Trophoblast cell (in vitro differentiated cells and primary cell): ENCODE measurements around the gene FAM117B.

Experiments used
- DNase-seq, 2 donors: peaks; one replicate each; pipeline ENCODE4 v3.0.0-alpha.2; 2016
- H2AFZ ChIP-seq: 2 replicates; pipeline ENCODE4 v1.6.1; 2013; ENCODE audit warnings: low read length, moderate library complexity, mild to moderate bottlenecking; ENCODE audit not compliant: insufficient read depth, poor library complexity
- H2AK5ac ChIP-seq: 2 replicates; pipeline ENCODE4 v1.6.1; 2013; ENCODE audit warnings: mild to moderate bottlenecking, low read length
- H2BK120ac ChIP-seq: 2 replicates; pipeline ENCODE4 v1.6.1; 2013; ENCODE audit warnings: low read length, mild to moderate bottlenecking, moderate library complexity; ENCODE audit not compliant: insufficient read depth, poor library complexity
- H2BK12ac ChIP-seq: 2 replicates; pipeline ENCODE4 v1.6.1; 2013; ENCODE audit warnings: mild to moderate bottlenecking, low read length, moderate library complexity
- H2BK5ac ChIP-seq: 2 replicates; pipeline ENCODE4 v1.6.1; 2013; ENCODE audit warnings: low read length, low read depth, moderate library complexity, mild to moderate bottlenecking; ENCODE audit not compliant: poor library complexity
- H3K14ac ChIP-seq: 2 replicates; pipeline ENCODE4 v1.6.1; 2013; ENCODE audit warnings: mild to moderate bottlenecking, low read length
- H3K18ac ChIP-seq: 2 replicates; pipeline ENCODE4 v1.6.1; 2013; ENCODE audit warnings: mild to moderate bottlenecking, low read length
- H3K23ac ChIP-seq: 2 replicates; pipeline ENCODE4 v1.6.1; 2013; ENCODE audit warnings: low read length
- H3K27ac ChIP-seq: 2 replicates; pipeline ENCODE4 v1.5.1; 2013; ENCODE audit warnings: low read depth, mild to moderate bottlenecking, inconsistent platforms, low read length, moderate library complexity
- H3K27me3 ChIP-seq: 2 replicates; pipeline ENCODE4 v1.6.1; 2013; ENCODE audit warnings: inconsistent platforms, mild to moderate bottlenecking, low read length, moderate library complexity; ENCODE audit not compliant: insufficient read depth
- H3K36me3 ChIP-seq, 2 experiments: 1 replicate in 1 of 2; 2 replicates in 1 of 2; pipeline ENCODE4 v1.6.1; 2013; ENCODE audit warnings: low read length in 2 of 2, mild to moderate bottlenecking in 2 of 2, moderate library complexity in 1 of 2; ENCODE audit not compliant: insufficient read depth in 2 of 2, control insufficient read depth in 1 of 2
- H3K4ac ChIP-seq: 2 replicates; pipeline ENCODE4 v1.6.1; 2013; ENCODE audit warnings: low read depth, mild to moderate bottlenecking, low read length, moderate library complexity
- H3K4me1 ChIP-seq, 2 experiments: 1 replicate in 1 of 2; 2 replicates in 1 of 2; pipeline ENCODE4 v1.6.1; 2013; ENCODE audit warnings: low read length in 2 of 2, mild to moderate bottlenecking in 2 of 2, moderate library complexity in 1 of 2; ENCODE audit not compliant: insufficient read depth in 2 of 2, control insufficient read depth in 1 of 2
- H3K4me2 ChIP-seq: 2 replicates; pipeline ENCODE4 v1.6.1; 2013; ENCODE audit warnings: inconsistent platforms, mild to moderate bottlenecking, low read length, moderate library complexity
- H3K4me3 ChIP-seq: 2 replicates; pipeline ENCODE4 v1.5.1; 2013; ENCODE audit warnings: mild to moderate bottlenecking, low read depth, low read length, inconsistent platforms
- H3K79me1 ChIP-seq: one replicate; pipeline ENCODE4 v1.6.1; 2013; ENCODE audit warnings: low read length
- H3K79me2 ChIP-seq: 2 replicates; pipeline ENCODE4 v1.6.1; 2013; ENCODE audit warnings: low read length, mild to moderate bottlenecking; ENCODE audit not compliant: control insufficient read depth, insufficient read depth, poor library complexity
- H3K9ac ChIP-seq: 2 replicates; pipeline ENCODE4 v1.6.1; 2013; ENCODE audit warnings: mild to moderate bottlenecking, low read length
- H3K9me3 ChIP-seq: 2 replicates; pipeline ENCODE4 v1.6.1; 2013; ENCODE audit warnings: low read depth, mild to moderate bottlenecking, control low read depth, inconsistent platforms, low read length; ENCODE audit not compliant: insufficient read depth
- H4K12ac ChIP-seq: 2 replicates; pipeline ENCODE4 v1.6.1; 2013; ENCODE audit warnings: low read depth, mild to moderate bottlenecking, low read length, moderate library complexity
- H4K8ac ChIP-seq: 2 replicates; pipeline ENCODE4 v1.6.1; 2013; ENCODE audit warnings: low read depth, mild to moderate bottlenecking, low read length, moderate library complexity
- H4K91ac ChIP-seq: one replicate; pipeline ENCODE4 v1.6.1; 2013; ENCODE audit warnings: low read depth, mild to moderate bottlenecking, low read length, moderate library complexity
- WGBS: extraction: QIAGEN DNeasy Blood & Tissue Kit; methylation state at CpG from one replicate; pipeline ENCODE4 v1.1.7; 2013; ENCODE audit warnings: missing lambda C conversion rate; ENCODE audit not compliant: insufficient read length, insufficient coverage; ENCODE audit errors: extremely low coverage; 5-methylcytosine and 5-hydroxymethylcytosine counted together

The FAM117B gene

DNA sequence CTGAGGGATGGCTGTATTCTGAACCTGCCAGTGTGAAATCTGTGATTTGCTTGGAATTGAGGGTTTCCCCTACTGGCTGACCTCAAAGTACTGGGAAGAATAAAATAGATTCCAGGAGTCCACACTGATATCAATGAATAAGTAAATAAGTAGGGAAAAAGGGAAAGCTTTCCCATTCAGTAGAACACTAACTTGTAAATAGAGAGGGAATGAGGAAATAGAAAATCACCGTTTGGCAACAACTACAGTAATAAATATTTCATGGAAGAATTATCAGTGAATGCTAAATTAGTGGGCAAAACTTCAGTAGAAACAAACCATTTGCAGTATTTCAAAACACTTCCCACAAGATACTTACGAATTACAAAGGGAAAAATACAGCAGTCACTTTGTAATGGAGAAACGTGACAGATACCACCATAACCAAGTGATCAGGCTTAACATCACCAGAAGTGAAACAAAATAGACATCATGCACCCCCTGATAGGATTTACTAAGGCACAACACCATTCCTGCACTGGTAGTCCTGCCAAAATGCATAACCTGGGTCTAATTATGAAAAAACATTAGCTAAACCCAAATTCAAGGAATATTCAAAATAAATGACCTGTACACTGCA is 148.3 kb downstream of the FAM117B start:
- WGBS = no CpG with 5 or more reads among the region's 3 CpGs
- H3K4me3 ChIP-seq = no peak overlapping the region
- DNase-seq = no peak
- no peak overlapping the region for H3K23ac ChIP-seq
- no peaks in the 10 kb centered on the region for H3K9me3 ChIP-seq
- H2AK5ac ChIP-seq = no peak overlapping the region
- peaks cover 0 to 4% of the 10 kb centered on the region in 2 experiments for H3K4me1 ChIP-seq
- no peaks in the 10 kb centered on the region for H3K79me2 ChIP-seq
- H4K8ac ChIP-seq = no peak overlapping the region
- no peak overlapping the region for H4K91ac ChIP-seq
- H3K79me1 ChIP-seq = no peaks in the 10 kb centered on the region
- no peaks in the 10 kb centered on the region for H3K36me3 ChIP-seq
- no peak overlapping the region for H3K14ac ChIP-seq
- no peak overlapping the region for H4K12ac ChIP-seq
- no peak overlapping the region for H3K9ac ChIP-seq
- H3K4me2 ChIP-seq = no peak overlapping the region
- no peak overlapping the region for H2BK120ac ChIP-seq
- no peak overlapping the region for H2AFZ ChIP-seq
- no peak overlapping the region for H3K4ac ChIP-seq
- no peak overlapping the region for H2BK12ac ChIP-seq
- no peaks in the 10 kb centered on the region for H3K27me3 ChIP-seq
- no peak overlapping the region for H2BK5ac ChIP-seq
- H3K27ac ChIP-seq = no peak overlapping the region
- H3K18ac ChIP-seq = no peak overlapping the region

- no peak overlapping the region for H3K14ac ChIP-seq
- no peak overlapping the region for H2BK120ac ChIP-seq
- H2BK12ac ChIP-seq = no peak overlapping the region
- no peak overlapping the region for H2AK5ac ChIP-seq
- WGBS = no CpG with 5 or more reads among the region's 2 CpGs
- H2BK5ac ChIP-seq = no peak overlapping the region
- no peaks in the 10 kb centered on the region for H3K9me3 ChIP-seq
- H3K27me3 ChIP-seq = no peaks in the 10 kb centered on the region
- H3K23ac ChIP-seq = no peak overlapping the region
- H3K79me1 ChIP-seq = no peaks in the 10 kb centered on the region
- H3K27ac ChIP-seq = no peak overlapping the region
- H3K9ac ChIP-seq = no peak overlapping the region
- H4K8ac ChIP-seq = no peak overlapping the region
- H3K18ac ChIP-seq = no peak overlapping the region
- H3K4me2 ChIP-seq = no peak overlapping the region
- H2AFZ ChIP-seq = no peak overlapping the region
- DNase-seq = no peak
- H4K12ac ChIP-seq = no peak overlapping the region
- H3K4ac ChIP-seq = no peak overlapping the region
- H3K36me3 ChIP-seq = no peaks in the 10 kb centered on the region
- no peak overlapping the region for H3K4me3 ChIP-seq
- peaks cover 0 to 9% of the 10 kb centered on the region in 2 experiments for H3K4me1 ChIP-seq
- H3K79me2 ChIP-seq = no peaks in the 10 kb centered on the region
- no peak overlapping the region for H4K91ac ChIP-seq
These were observed 152.1 kb downstream of the FAM117B start for GRCh38 chr2:202786842-202787241.

DNA sequence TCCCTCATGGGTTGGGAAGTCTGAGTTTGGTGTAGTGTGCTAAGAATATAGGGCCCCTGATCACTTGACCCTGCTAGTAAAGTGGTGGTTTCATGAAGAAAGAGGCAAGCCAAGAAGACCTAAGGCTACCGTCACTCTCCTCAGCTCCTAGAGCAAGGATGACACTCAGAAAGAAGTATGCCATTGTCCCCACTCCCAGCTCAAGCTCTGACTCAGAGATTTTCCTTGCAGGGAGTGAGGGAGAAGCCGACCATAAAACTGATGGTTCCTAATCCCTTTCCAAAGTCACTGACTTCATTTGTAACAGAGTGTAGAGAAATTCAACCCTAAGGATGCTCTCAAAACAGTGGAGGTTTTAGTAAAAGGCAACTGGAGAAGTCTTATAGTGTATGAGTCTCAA is 155.9 kb downstream of the FAM117B start:
- Histone ChIP-seq H3K4ac (no peak overlapping the region), H3K79me2 (no peaks in the 10 kb centered on the region), H2AFZ (no peak overlapping the region), H3K9ac (no peak overlapping the region), H2BK12ac (no peak overlapping the region), H3K79me1 (no peaks in the 10 kb centered on the region), H4K91ac (no peak overlapping the region), H3K23ac (peak overlapping the region; percentile 43), H2BK5ac (no peak overlapping the region), H3K9me3 (no peaks in the 10 kb centered on the region), H3K4me1 (peaks cover 0 to 9% of the 10 kb centered on the region in 2 experiments), H4K12ac (no peak overlapping the region), H3K27me3 (no peaks in the 10 kb centered on the region), H3K18ac (no peak overlapping the region), H3K4me2 (no peak overlapping the region), H3K36me3 (no peaks in the 10 kb centered on the region), H3K4me3 (no peak overlapping the region), H2AK5ac (no peak overlapping the region), H3K14ac (no peak overlapping the region), H3K27ac (no peak overlapping the region), H4K8ac (no peak overlapping the region), H2BK120ac (no peak overlapping the region)
- WGBS = no CpG with 5 or more reads among the region's 2 CpGs
- DNase-seq = peak in 1 of 2 donors; percentile 18

DNA sequence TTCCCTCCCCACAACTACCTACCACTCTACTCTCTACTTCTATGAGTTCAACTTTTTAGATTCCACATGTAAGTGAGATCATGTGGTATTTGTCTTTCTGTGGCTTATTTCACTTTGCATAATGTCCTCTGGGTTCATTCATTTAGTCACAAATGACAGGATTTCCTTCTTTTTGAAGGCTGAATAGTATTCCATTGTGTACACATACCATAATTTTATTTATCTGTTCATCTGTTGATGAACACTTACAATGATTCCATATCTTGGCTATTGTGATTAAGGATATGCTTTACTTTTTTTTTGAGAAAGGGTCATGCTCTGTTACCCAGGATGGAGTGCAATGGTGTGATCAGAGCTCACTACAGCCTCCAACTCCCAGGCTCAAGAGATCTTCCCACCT is 163.2 kb downstream of the FAM117B start:
- Histone ChIP-seq H3K23ac (no peak overlapping the region), H2BK12ac (no peak overlapping the region), H3K4ac (no peak overlapping the region), H4K12ac (no peak overlapping the region), H2BK120ac (no peak overlapping the region), H3K18ac (no peak overlapping the region), H3K27me3 (no peaks in the 10 kb centered on the region), H3K27ac (no peak overlapping the region), H2AFZ (no peak overlapping the region), H3K36me3 (no peaks in the 10 kb centered on the region), H3K4me3 (no peak overlapping the region), H3K4me1 (no peaks in the 10 kb centered on the region), H3K4me2 (no peak overlapping the region), H3K79me1 (no peaks in the 10 kb centered on the region), H3K9ac (no peak overlapping the region), H3K14ac (no peak overlapping the region), H3K79me2 (no peaks in the 10 kb centered on the region), H2BK5ac (no peak overlapping the region), H2AK5ac (no peak overlapping the region), H4K91ac (no peak overlapping the region), H3K9me3 (no peaks in the 10 kb centered on the region), H4K8ac (no peak overlapping the region)
- no peak for DNase-seq
